ENCODE measurements around the gene WNT3A. TPM values are rescaled to one million over a fixed set of nuclear protein-coding genes. Genes with fewer than 3 reads are reported as not detected.
A peak's percentile ranks its signal among the peaks of the same experiment; 100 is the strongest.

WNT3A gene
- total and polyA plus RNA-seq, 3 experiments from 2014 or later = not detected

- POLR2A ChIA-PET = interaction anchor here (0.5 to 2.5 kb wide), 7 partner anchors 21 to 297 kb away, joined by 3 to 17 read pairs (median 5); partner anchors contain the start of genes ARF1, IBA57 and TRIM11
- peak; percentile 97 to 99 (median 98) for DNase-seq
- H3K27me3 ChIP-seq (ENCODE audit: insufficient read depth, low read length, poor library complexity, severe bottlenecking) = no peaks in the 10 kb centered on the region
- no peaks in the 10 kb centered on the region for H3K9me3 ChIP-seq (ENCODE audit: low read length)
- Mint-ChIP-seq H3K9me3 (no peaks in the 10 kb centered on the region), H3K27ac (peak within 1 kb of the TSS; percentile 89 to 98 (median 94)), H3K4me1 (peaks cover 21 to 29% (median 21%) of the 10 kb centered on the region in 3 donors), H3K27me3 (peaks cover 0 to 2% of the 10 kb centered on the region in 2 donors), H3K4me3 (peak within 1 kb of the TSS; percentile 88 to 97 (median 93)), H3K36me3 (peaks cover 0 to 21% (median 3%) of the 10 kb centered on the region in 3 donors)
- peaks cover 21% of the 10 kb centered on the region for H3K4me1 ChIP-seq (ENCODE audit: insufficient read depth, low read length)
- CTCF ChIA-PET = interaction anchor here (0.7 to 2.0 kb wide), 8 partner anchors 19 to 105 kb away, joined by 3 to 7 read pairs (median 4); partner anchors contain the start of gene ARF1
- H3K27ac ChIP-seq (ENCODE audit: low read depth, low read length) = peak within 1 kb of the TSS; percentile 93
- H3K4me3 ChIP-seq (ENCODE audit: low read length) = peak within 1 kb of the TSS; percentile 92
- peaks cover 13% of the 10 kb centered on the region for H3K36me3 ChIP-seq (ENCODE audit: insufficient read depth, low read length)
Measured at GRCh38 chr1:228109073-228109961, 102.5 kb downstream of the WNT3A start, which contains the start of gene MRPL55. MRPL55 (minus strand) TSS chr1:228109299; CDS start chr1:228108260, 1,039 bp downstream.

GRCh38 chr1:228109962-228110488 is 103.2 kb downstream of the WNT3A start:
- no peaks in the 10 kb centered on the region for H3K27me3 ChIP-seq (ENCODE audit: insufficient read depth, low read length, poor library complexity, severe bottlenecking)
- H3K27ac ChIP-seq (ENCODE audit: low read depth, low read length) = peak overlapping the region; percentile 93
- DNase-seq = no peak
- peaks cover 13% of the 10 kb centered on the region for H3K36me3 ChIP-seq (ENCODE audit: insufficient read depth, low read length)
- Mint-ChIP-seq H3K27me3 (peaks cover 0 to 2% of the 10 kb centered on the region in 2 donors), H3K4me3 (peak overlapping the region; percentile 88 to 97 (median 93)), H3K4me1 (peaks cover 18 to 25% (median 18%) of the 10 kb centered on the region in 3 donors), H3K27ac (peak overlapping the region; percentile 89 to 98 (median 94)), H3K36me3 (peaks cover 0 to 19% (median 3%) of the 10 kb centered on the region in 3 donors), H3K9me3 (no peaks in the 10 kb centered on the region)
- H3K4me3 ChIP-seq (ENCODE audit: low read length) = peak overlapping the region; percentile 92
- POLR2A ChIA-PET = interaction anchor here (0.5 to 2.5 kb wide), 7 partner anchors 21 to 297 kb away, joined by 3 to 17 read pairs (median 5); partner anchors contain the start of genes ARF1, IBA57 and TRIM11
- no peaks in the 10 kb centered on the region for H3K9me3 ChIP-seq (ENCODE audit: low read length)
- CTCF ChIA-PET = interaction anchor here (0.7 to 2.0 kb wide), 8 partner anchors 20 to 104 kb away, joined by 3 to 7 read pairs (median 4); partner anchors contain the start of gene ARF1
- H3K4me1 ChIP-seq (ENCODE audit: insufficient read depth, low read length) = peaks cover 20% of the 10 kb centered on the region

- peak overlapping the region; percentile 93 for H3K27ac ChIP-seq (ENCODE audit: low read depth, low read length)
- H3K4me1 ChIP-seq (ENCODE audit: insufficient read depth, low read length) = peaks cover 20% of the 10 kb centered on the region
- no peaks in the 10 kb centered on the region for H3K9me3 Mint-ChIP-seq
- CTCF ChIA-PET = interaction anchor here (1.2 to 2.0 kb wide), 3 partner anchors 20 to 104 kb away, joined by 4 to 7 read pairs (median 5); no protein-coding TSS in a partner anchor
- peaks cover 18 to 25% (median 18%) of the 10 kb centered on the region in 3 donors for H3K4me1 Mint-ChIP-seq
- H3K36me3 Mint-ChIP-seq = peaks cover 0 to 19% (median 3%) of the 10 kb centered on the region in 3 donors
- no peak overlapping the region for H3K4me3 ChIP-seq (ENCODE audit: low read length)
- H3K36me3 ChIP-seq (ENCODE audit: insufficient read depth, low read length) = peaks cover 13% of the 10 kb centered on the region
- H3K9me3 ChIP-seq (ENCODE audit: low read length) = no peaks in the 10 kb centered on the region
- H3K27ac Mint-ChIP-seq = peak overlapping the region in 2 of 8 donors; percentile 55 to 90
- POLR2A ChIA-PET = interaction anchor here (2.5 kb wide), 1 partner anchor 28 kb away, joined by 17 read pairs; the partner anchor contains the start of gene ARF1
- no peak for DNase-seq
- H3K4me3 Mint-ChIP-seq = peak overlapping the region in 3 of 7 donors; percentile 9 to 93 (median 92)
- peaks cover 0 to 2% of the 10 kb centered on the region in 2 donors for H3K27me3 Mint-ChIP-seq
- no peaks in the 10 kb centered on the region for H3K27me3 ChIP-seq (ENCODE audit: insufficient read depth, low read length, poor library complexity, severe bottlenecking)
Measured at GRCh38 chr1:228110556-228110955, 103.8 kb downstream of the WNT3A start.

Other genes with a start within 250 kb of the WNT3A start
- gene PRSS38, start 191.3 kb upstream of the WNT3A start, total RNA-seq = not detected
- not detected for gene PRSS38, start 191.3 kb upstream of the WNT3A start, polyA plus RNA-seq
- gene WNT9A, start 59.1 kb upstream of the WNT3A start, total RNA-seq = under 1 TPM; 0.07 to 0.13 TPM
- gene WNT9A, start 59.1 kb upstream of the WNT3A start, polyA plus RNA-seq = not detected
- gene ARF1, start 75.7 kb downstream of the WNT3A start, total RNA-seq = 100 to 1,000 TPM; 379 TPM
- gene ARF1, start 75.7 kb downstream of the WNT3A start, polyA plus RNA-seq = 569 TPM
- gene C1orf35, start 96.3 kb downstream of the WNT3A start, total RNA-seq = 10 to 100 TPM; 28.7 to 29.2 TPM
- gene C1orf35, start 96.3 kb downstream of the WNT3A start, polyA plus RNA-seq = 21.4 TPM
- gene MRPL55, start 102.3 kb downstream of the WNT3A start, total RNA-seq = 10 to 100 TPM; 70.0 to 71.8 TPM
- 146 TPM for gene MRPL55, start 102.3 kb downstream of the WNT3A start, polyA plus RNA-seq
- 100 to 1,000 TPM; 222 to 245 TPM for gene GUK1, start 133.3 kb downstream of the WNT3A start, total RNA-seq
- 467 TPM for gene GUK1, start 133.3 kb downstream of the WNT3A start, polyA plus RNA-seq
- 1 to 10 TPM in 1 of 2 experiments, under 1 TPM in 1; 0.57 to 1.1 TPM for gene GJC2, start 142.9 kb downstream of the WNT3A start, total RNA-seq
- gene GJC2, start 142.9 kb downstream of the WNT3A start, polyA plus RNA-seq = not detected
- 10 to 100 TPM; 12.6 to 13.6 TPM for gene IBA57, start 158.8 kb downstream of the WNT3A start, total RNA-seq
- gene IBA57, start 158.8 kb downstream of the WNT3A start, polyA plus RNA-seq = 5.4 TPM
- 10 to 100 TPM; 10.9 to 13.6 TPM for gene OBSCN, start 201.0 kb downstream of the WNT3A start, total RNA-seq
- 3.0 TPM for gene OBSCN, start 201.0 kb downstream of the WNT3A start, polyA plus RNA-seq